GM23338 (cell line): Measurements from ENCODE around the gene BANP. TPM values are rescaled to one million over a fixed set of nuclear protein-coding genes. Genes with fewer than 3 reads are reported as not detected.

Experiments
- ATAC-seq: fragments of 200-7000 bp; cut with Tn5 transposase; 3 replicates; pipeline ENCODE4 v1.9.1; 2020
- DNase-seq: peaks from one replicate; pipeline ENCODE4 v3.0.0-alpha.2; 2015; ENCODE audit warnings: low spot score
- H2AFZ ChIP-seq: fragments of 200-600 bp; sonication (generic); 2 replicates; pipeline ENCODE4 v1.8.0; 2016; ENCODE audit warnings: antibody characterized with exemption, mild to moderate bottlenecking, moderate library complexity
- H3F3A ChIP-seq: fragments of 200-600 bp; sonication (generic); replicated peaks from 2 replicates; pipeline ENCODE4 v1.8.0; 2017; ENCODE audit warnings: antibody characterized with exemption, mixed run types, low read depth
- H3K27ac ChIP-seq: fragments of 200-600 bp; sonication (generic); 2 replicates; pipeline ENCODE4 v1.6.1; 2016; ENCODE audit warnings: low read depth
- H3K27me3 ChIP-seq: fragments of 200-600 bp; sonication (generic); 2 replicates; pipeline ENCODE4 v1.8.0; 2016; ENCODE audit warnings: mild to moderate bottlenecking, mixed run types, moderate library complexity; ENCODE audit not compliant: insufficient read depth
- H3K36me3 ChIP-seq: fragments of 200-600 bp; sonication (generic); 2 replicates; pipeline ENCODE4 v1.8.0; 2016; ENCODE audit warnings: mild to moderate bottlenecking; ENCODE audit not compliant: insufficient read depth
- H3K4me1 ChIP-seq: fragments of 200-600 bp; sonication (generic); 2 replicates; pipeline ENCODE4 v1.8.0; 2016; ENCODE audit warnings: mild to moderate bottlenecking, moderate library complexity; ENCODE audit not compliant: insufficient read depth
- H3K4me2 ChIP-seq: fragments of 200-600 bp; sonication (generic); 2 replicates; pipeline ENCODE4 v1.7.1; 2017; ENCODE audit warnings: mixed run types
- H3K4me3 ChIP-seq: fragments of 200-600 bp; sonication (generic); 2 replicates; pipeline ENCODE4 v1.6.1; 2016; ENCODE audit warnings: mixed run types
- H3K79me2 ChIP-seq: fragments of 200-600 bp; sonication (generic); replicated peaks from 2 replicates; pipeline ENCODE4 v1.8.0; 2017; ENCODE audit warnings: mild to moderate bottlenecking; ENCODE audit not compliant: insufficient read depth
- H3K9me2 ChIP-seq: fragments of 200-600 bp; sonication (generic); 2 replicates; pipeline ENCODE4 v1.8.0; 2017; ENCODE audit not compliant: insufficient read depth
- H4K20me1 ChIP-seq: fragments of 200-600 bp; sonication (generic); replicated peaks from 2 replicates; pipeline ENCODE4 v1.8.0; 2017; ENCODE audit warnings: mild to moderate bottlenecking; ENCODE audit not compliant: insufficient read depth
- H3K27ac Mint-ChIP-seq: 2 replicates; pipeline ENCODE4 v1.8.0; 2020; ENCODE audit warnings: inconsistent platforms, mild to moderate bottlenecking, moderate library complexity, mixed read lengths
- H3K27me3 Mint-ChIP-seq: 3 replicates; pipeline ENCODE4 v1.8.0; 2022; ENCODE audit warnings: low read depth, mild to moderate bottlenecking, moderate library complexity, mixed read lengths, inconsistent platforms; ENCODE audit not compliant: insufficient read depth, poor library complexity
- H3K36me3 Mint-ChIP-seq: 3 replicates; pipeline ENCODE4 v1.8.0; 2021; ENCODE audit warnings: low read depth, mild to moderate bottlenecking, inconsistent platforms, moderate library complexity, mixed read lengths
- H3K4me1 Mint-ChIP-seq: 3 replicates; pipeline ENCODE4 v1.8.0; 2020; ENCODE audit warnings: mild to moderate bottlenecking, inconsistent platforms, mixed read lengths
- H3K4me3 Mint-ChIP-seq: 3 replicates; pipeline ENCODE4 v1.8.0; 2021; ENCODE audit warnings: moderate library complexity, mild to moderate bottlenecking, inconsistent platforms, mixed read lengths
- H3K9me3 Mint-ChIP-seq: 3 replicates; pipeline ENCODE4 v1.8.0; 2020; ENCODE audit warnings: moderate library complexity, mild to moderate bottlenecking, inconsistent platforms, mixed read lengths
- CREB1 ChIP-seq: fragments of 250-450 bp; sonication (Bioruptor Pico); IDR thresholded peaks from 2 replicates; pipeline ENCODE4 v1.5.0; 2020; ENCODE audit warnings: low read depth, mild to moderate bottlenecking, moderate library complexity
- EZH2 ChIP-seq: fragments of 200-600 bp; sonication (generic); IDR thresholded peaks from one replicate; pipeline ENCODE4 v1.8.0; 2017; ENCODE audit warnings: antibody characterized with exemption, mild to moderate bottlenecking, low read depth; ENCODE audit not compliant: unreplicated experiment
- EZH2phosphoT487 ChIP-seq: fragments of 200-600 bp; sonication (generic); IDR thresholded peaks from one replicate; pipeline ENCODE4 v1.8.1; 2018; ENCODE audit warnings: antibody characterized with exemption; ENCODE audit not compliant: unreplicated experiment
- JUNB ChIP-seq: IDR thresholded peaks from one replicate; pipeline ENCODE4 v1.6.1; 2016; ENCODE audit warnings: antibody characterized with exemption; ENCODE audit not compliant: unreplicated experiment
- NANOG ChIP-seq: IDR thresholded peaks from 2 replicates; pipeline ENCODE4 v1.6.1; 2016; ENCODE audit warnings: antibody characterized with exemption, borderline replicate concordance
- POLR2AphosphoS5 ChIP-seq: IDR thresholded peaks from 2 replicates; pipeline ENCODE4 v1.6.1; 2016; ENCODE audit warnings: antibody characterized with exemption, low read depth
- REST ChIP-seq: IDR thresholded peaks from one replicate; pipeline ENCODE4 v1.6.1; 2018; ENCODE audit warnings: antibody characterized with exemption; ENCODE audit not compliant: unreplicated experiment
- STAT1 ChIP-seq: IDR thresholded peaks from one replicate; pipeline ENCODE4 v1.6.1; 2016; ENCODE audit warnings: antibody characterized with exemption; ENCODE audit not compliant: unreplicated experiment
- ZNF114 ChIP-seq: fragments of 250-450 bp; sonication (Bioruptor Pico); IDR thresholded peaks from 2 replicates; pipeline ENCODE4 v1.5.0; 2020; ENCODE audit warnings: mild to moderate bottlenecking, moderate library complexity
- ZNF331 ChIP-seq: fragments of 250-450 bp; sonication (Bioruptor Pico); IDR thresholded peaks from 2 replicates; pipeline ENCODE4 v1.5.0; 2020; ENCODE audit warnings: low read depth, mild to moderate bottlenecking, moderate library complexity
- polyA plus RNA-seq: library from polyadenylated mRNA; unstranded; fragments of >200 nt; fragmentation: Nextera tagmentation; extraction: Ambion mirVana; gene quantifications from 2 replicates; pipeline ENCODE4 v1.2.1, GENCODE V29; 2016
- total RNA-seq: library from RNA; depleted of rRNA; stranded (reverse); fragments of >200 nt; shearing (Covaris generic); gene quantifications from 2 replicates; pipeline ENCODE4 v1.2.3, GENCODE V29; 2014
- TF ChIP-seq, protein P1 (sequence below): fragments of 250-450 bp; sonication (Bioruptor Pico); IDR thresholded peaks from 2 replicates; pipeline ENCODE4 v1.5.0; 2020; ENCODE audit warnings: mild to moderate bottlenecking, moderate library complexity
- TF ChIP-seq, protein P2 (sequence below): IDR thresholded peaks from 2 replicates; pipeline ENCODE4 v1.6.1; 2016; ENCODE audit warnings: antibody characterized with exemption

The BANP gene
- total and polyA plus RNA-seq, 2 experiments from 2014 or later, result 22.3 to 48.0 TPM

GRCh38 chr16:88050952-88051660 lies 99.9 kb downstream of the BANP start:
- H3K27ac ChIP-seq, result no peak overlapping the region
- no peak overlapping the region for H2AFZ ChIP-seq
- no peaks in the 10 kb centered on the region for H3K79me2 ChIP-seq
- no peaks in the 10 kb centered on the region for H4K20me1 ChIP-seq
- Mint-ChIP-seq H3K36me3 (peaks cover 11% of the 10 kb centered on the region), H3K4me3 (no peak overlapping the region), H3K9me3 (no peaks in the 10 kb centered on the region), H3K27ac (no peak overlapping the region), H3K4me1 (peaks cover 7% of the 10 kb centered on the region; the same call in 2 of the 3 replicates), H3K27me3 (peaks cover 6% of the 10 kb centered on the region)
- DNase-seq (no peak), ATAC-seq (no peak)
- no peaks in the 10 kb centered on the region for H3K36me3 ChIP-seq
- no peaks in the 10 kb centered on the region for H3K4me1 ChIP-seq
- H3K27me3 ChIP-seq, result no peaks in the 10 kb centered on the region
- no peak overlapping the region for H3K4me2 ChIP-seq
- no peaks in the 10 kb centered on the region for H3K9me2 ChIP-seq
- no peak for TF ChIP-seq POLR2AphosphoS5
- TF ChIP-seq, protein P1, sequence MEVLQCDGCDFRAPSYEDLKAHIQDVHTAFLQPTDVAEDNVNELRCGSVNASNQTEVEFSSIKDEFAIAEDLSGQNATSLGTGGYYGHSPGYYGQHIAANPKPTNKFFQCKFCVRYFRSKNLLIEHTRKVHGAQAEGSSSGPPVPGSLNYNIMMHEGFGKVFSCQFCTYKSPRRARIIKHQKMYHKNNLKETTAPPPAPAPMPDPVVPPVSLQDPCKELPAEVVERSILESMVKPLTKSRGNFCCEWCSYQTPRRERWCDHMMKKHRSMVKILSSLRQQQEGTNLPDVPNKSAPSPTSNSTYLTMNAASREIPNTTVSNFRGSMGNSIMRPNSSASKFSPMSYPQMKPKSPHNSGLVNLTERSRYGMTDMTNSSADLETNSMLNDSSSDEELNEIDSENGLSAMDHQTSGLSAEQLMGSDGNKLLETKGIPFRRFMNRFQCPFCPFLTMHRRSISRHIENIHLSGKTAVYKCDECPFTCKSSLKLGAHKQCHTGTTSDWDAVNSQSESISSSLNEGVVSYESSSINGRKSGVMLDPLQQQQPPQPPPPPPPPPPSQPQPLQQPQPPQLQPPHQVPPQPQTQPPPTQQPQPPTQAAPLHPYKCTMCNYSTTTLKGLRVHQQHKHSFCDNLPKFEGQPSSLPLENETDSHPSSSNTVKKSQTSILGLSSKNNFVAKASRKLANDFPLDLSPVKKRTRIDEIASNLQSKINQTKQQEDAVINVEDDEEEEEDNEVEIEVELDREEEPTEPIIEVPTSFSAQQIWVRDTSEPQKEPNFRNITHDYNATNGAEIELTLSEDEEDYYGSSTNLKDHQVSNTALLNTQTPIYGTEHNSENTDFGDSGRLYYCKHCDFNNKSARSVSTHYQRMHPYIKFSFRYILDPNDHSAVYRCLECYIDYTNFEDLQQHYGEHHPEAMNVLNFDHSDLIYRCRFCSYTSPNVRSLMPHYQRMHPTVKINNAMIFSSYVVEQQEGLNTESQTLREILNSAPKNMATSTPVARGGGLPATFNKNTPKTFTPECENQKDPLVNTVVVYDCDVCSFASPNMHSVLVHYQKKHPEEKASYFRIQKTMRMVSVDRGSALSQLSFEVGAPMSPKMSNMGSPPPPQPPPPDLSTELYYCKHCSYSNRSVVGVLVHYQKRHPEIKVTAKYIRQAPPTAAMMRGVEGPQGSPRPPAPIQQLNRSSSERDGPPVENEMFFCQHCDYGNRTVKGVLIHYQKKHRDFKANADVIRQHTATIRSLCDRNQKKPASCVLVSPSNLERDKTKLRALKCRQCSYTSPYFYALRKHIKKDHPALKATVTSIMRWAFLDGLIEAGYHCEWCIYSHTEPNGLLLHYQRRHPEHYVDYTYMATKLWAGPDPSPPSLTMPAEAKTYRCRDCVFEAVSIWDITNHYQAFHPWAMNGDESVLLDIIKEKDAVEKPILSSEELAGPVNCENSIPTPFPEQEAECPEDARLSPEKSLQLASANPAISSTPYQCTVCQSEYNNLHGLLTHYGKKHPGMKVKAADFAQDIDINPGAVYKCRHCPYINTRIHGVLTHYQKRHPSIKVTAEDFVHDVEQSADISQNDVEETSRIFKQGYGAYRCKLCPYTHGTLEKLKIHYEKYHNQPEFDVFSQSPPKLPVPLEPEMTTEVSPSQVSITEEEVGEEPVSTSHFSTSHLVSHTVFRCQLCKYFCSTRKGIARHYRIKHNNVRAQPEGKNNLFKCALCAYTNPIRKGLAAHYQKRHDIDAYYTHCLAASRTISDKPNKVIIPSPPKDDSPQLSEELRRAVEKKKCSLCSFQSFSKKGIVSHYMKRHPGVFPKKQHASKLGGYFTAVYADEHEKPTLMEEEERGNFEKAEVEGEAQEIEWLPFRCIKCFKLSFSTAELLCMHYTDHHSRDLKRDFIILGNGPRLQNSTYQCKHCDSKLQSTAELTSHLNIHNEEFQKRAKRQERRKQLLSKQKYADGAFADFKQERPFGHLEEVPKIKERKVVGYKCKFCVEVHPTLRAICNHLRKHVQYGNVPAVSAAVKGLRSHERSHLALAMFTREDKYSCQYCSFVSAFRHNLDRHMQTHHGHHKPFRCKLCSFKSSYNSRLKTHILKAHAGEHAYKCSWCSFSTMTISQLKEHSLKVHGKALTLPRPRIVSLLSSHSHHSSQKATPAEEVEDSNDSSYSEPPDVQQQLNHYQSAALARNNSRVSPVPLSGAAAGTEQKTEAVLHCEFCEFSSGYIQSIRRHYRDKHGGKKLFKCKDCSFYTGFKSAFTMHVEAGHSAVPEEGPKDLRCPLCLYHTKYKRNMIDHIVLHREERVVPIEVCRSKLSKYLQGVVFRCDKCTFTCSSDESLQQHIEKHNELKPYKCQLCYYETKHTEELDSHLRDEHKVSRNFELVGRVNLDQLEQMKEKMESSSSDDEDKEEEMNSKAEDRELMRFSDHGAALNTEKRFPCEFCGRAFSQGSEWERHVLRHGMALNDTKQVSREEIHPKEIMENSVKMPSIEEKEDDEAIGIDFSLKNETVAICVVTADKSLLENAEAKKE (CRISPR knock-in tag), result no peak
- no peak for TF ChIP-seq EZH2
- no peak for TF ChIP-seq REST
- no peak for TF ChIP-seq EZH2phosphoT487
- TF ChIP-seq NANOG, result no peak
- no peak for TF ChIP-seq ZNF331 (CRISPR knock-in tag)
- TF ChIP-seq STAT1, result no peak
- TF ChIP-seq, protein P2, sequence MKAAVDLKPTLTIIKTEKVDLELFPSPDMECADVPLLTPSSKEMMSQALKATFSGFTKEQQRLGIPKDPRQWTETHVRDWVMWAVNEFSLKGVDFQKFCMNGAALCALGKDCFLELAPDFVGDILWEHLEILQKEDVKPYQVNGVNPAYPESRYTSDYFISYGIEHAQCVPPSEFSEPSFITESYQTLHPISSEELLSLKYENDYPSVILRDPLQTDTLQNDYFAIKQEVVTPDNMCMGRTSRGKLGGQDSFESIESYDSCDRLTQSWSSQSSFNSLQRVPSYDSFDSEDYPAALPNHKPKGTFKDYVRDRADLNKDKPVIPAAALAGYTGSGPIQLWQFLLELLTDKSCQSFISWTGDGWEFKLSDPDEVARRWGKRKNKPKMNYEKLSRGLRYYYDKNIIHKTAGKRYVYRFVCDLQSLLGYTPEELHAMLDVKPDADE, result no peak
- TF ChIP-seq JUNB, result no peak
- TF ChIP-seq ZNF114, result no peak
- no peak for TF ChIP-seq CREB1 (CRISPR knock-in tag)
- H3K4me3 ChIP-seq, result no peak overlapping the region
- H3F3A ChIP-seq, result no peaks in the 10 kb centered on the region
